ENCODE results near the gene IDNK.

Gene IDNK

GRCh38 chr9:83649080-83649479, 26.1 kb downstream of the IDNK start:
- no peak overlapping the region for H3K4me3 ChIP-seq (replicated peaks; ENCODE audit: insufficient read depth, low read length)
- TF ChIP-seq SPI1 (IDR thresholded peaks at IDR 0.05; ENCODE audit: borderline replicate concordance, low read depth) (no peak), POLR2AphosphoS5 (IDR thresholded peaks at IDR 0.05; ENCODE audit: low read depth) (no peak), CTCF (IDR thresholded peaks at IDR 0.05; ENCODE audit: insufficient read depth, low read length) (peak; percentile 75)
- H3K27me3 ChIP-seq (ENCODE audit: insufficient read depth, poor library complexity, severe bottlenecking) = no peaks in the 10 kb centered on the region
- no peak overlapping the region for H3K27ac ChIP-seq (replicated peaks)
- DNase-seq (ENCODE audit: low read depth in 1 of 2, low spot score in 1 of 2) = peak; percentile 18 to 71

- Histone ChIP-seq H3K27ac (replicated peaks) (no peak overlapping the region), H3K27me3 (ENCODE audit: insufficient read depth, poor library complexity, severe bottlenecking) (no peaks in the 10 kb centered on the region), H3K4me3 (replicated peaks; ENCODE audit: insufficient read depth, low read length) (no peak overlapping the region)
- 0 out of 2 replicates have a peak, but pooled peaks have one; percentile 10 for TF ChIP-seq POLR2AphosphoS5 (IDR thresholded peaks at IDR 0.05; ENCODE audit: low read depth)
- no peak for TF ChIP-seq SPI1 (IDR thresholded peaks at IDR 0.05; ENCODE audit: borderline replicate concordance, low read depth)
- DNase-seq (ENCODE audit: low read depth in 1 of 2, low spot score in 1 of 2) = no peak
Measured at GRCh38 chr9:83649515-83649914, 26.6 kb downstream of the IDNK start.

GRCh38 chr9:83651558-83651957, 28.6 kb downstream of the IDNK start:
- peak; percentile 11 to 20 for DNase-seq (ENCODE audit: low read depth in 1 of 2, low spot score in 1 of 2)
- Histone ChIP-seq H3K27me3 (ENCODE audit: insufficient read depth, poor library complexity, severe bottlenecking) (no peaks in the 10 kb centered on the region), H3K27ac (replicated peaks) (no peak overlapping the region), H3K4me3 (replicated peaks; ENCODE audit: insufficient read depth, low read length) (no peak overlapping the region)
- no peak for TF ChIP-seq POLR2AphosphoS5 (IDR thresholded peaks at IDR 0.05; ENCODE audit: low read depth)
- no peak for TF ChIP-seq REST (IDR thresholded peaks at IDR 0.05; ENCODE audit: insufficient replicate concordance, low read depth)
- TF ChIP-seq GABPA (IDR thresholded peaks at IDR 0.05; ENCODE audit: low read depth) = no peak
- TF ChIP-seq CTCF (IDR thresholded peaks at IDR 0.05; ENCODE audit: insufficient read depth, low read length) = no peak
- TF ChIP-seq SPI1 (IDR thresholded peaks at IDR 0.05; ENCODE audit: borderline replicate concordance, low read depth) = peak; percentile 4; the same call in 1 of the 2 replicates

GRCh38 chr9:83652433-83652832, 29.5 kb downstream of the IDNK start:
- H3K27me3 ChIP-seq (ENCODE audit: insufficient read depth, poor library complexity, severe bottlenecking) = no peaks in the 10 kb centered on the region
- no peak overlapping the region for H3K27ac ChIP-seq (replicated peaks)
- no peak for DNase-seq (ENCODE audit: low read depth in 1 of 2, low spot score in 1 of 2)
- TF ChIP-seq GABPA (IDR thresholded peaks at IDR 0.05; ENCODE audit: low read depth) (no peak), SPI1 (IDR thresholded peaks at IDR 0.05; ENCODE audit: borderline replicate concordance, low read depth) (no peak), POLR2AphosphoS5 (IDR thresholded peaks at IDR 0.05; ENCODE audit: low read depth) (no peak), REST (IDR thresholded peaks at IDR 0.05; ENCODE audit: insufficient replicate concordance, low read depth) (no peak), CTCF (IDR thresholded peaks at IDR 0.05; ENCODE audit: insufficient read depth, low read length) (no peak)
- H3K4me3 ChIP-seq (replicated peaks; ENCODE audit: insufficient read depth, low read length) = no peak overlapping the region

All from HL-60 (cell line).